A549 (cell line): ENCODE measurements around the gene KRTAP12-1.

Experiments used
- POLR2AphosphoS2 ChIP-seq: conservative IDR thresholded peaks from 2 replicates; pipeline ENCODE4 v1.6.1; 2012; ENCODE audit warnings: low read length, improper control_type of control experiment, inconsistent platforms
- TF ChIP-seq, protein P1 (sequence below): fragments of >200 bp; sonication (Bioruptor Twin); formaldehyde crosslinking; IDR thresholded peaks from 3 replicates; pipeline ENCODE4 v1.6.1; 2016
- TF ChIP-seq, protein P2 (sequence below): fragments of >200 bp; sonication (Bioruptor Twin); formaldehyde crosslinking; IDR thresholded peaks from 3 replicates; pipeline ENCODE4 v1.5.1; 2016

DNA sequence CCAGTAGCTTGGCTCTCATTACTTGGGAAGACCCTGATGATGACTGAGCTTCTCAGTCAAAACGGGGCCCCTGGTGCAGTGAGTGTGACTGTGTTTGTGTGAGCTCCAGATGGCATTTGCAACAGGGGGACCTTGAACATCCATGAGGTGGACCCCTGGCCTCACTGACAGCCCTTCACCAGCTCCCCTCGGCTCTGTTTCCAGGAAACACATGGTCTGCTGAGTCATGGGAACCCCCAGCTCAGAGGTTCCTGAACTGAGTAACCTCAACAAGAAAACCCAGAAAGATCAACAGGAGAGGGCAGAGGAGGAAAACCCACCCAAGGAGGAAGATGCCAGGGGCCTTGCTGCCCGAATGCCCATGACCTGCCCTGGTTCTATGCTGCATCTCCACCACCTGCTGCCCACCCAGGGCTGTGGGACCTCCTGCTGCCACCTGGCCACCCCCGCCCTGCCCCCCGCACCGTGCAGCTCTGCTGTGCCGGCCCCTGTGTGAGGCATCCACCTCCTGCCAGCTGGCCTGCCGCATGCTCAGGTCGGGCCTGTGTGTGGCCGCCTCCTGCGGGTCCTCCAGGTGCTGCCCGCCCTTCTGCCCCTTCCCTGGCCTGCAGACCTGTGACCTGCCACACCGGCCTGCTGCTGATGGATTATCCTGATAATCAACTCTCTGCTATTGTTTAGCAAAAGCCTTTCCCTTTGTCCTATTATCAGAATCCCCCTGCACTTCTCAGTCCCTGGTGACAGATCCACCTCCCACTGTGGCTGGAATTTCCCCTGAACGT lies 4.2 kb upstream of the KRTAP12-1 start:
- no peak for TF ChIP-seq POLR2AphosphoS2
- TF ChIP-seq, protein P1, sequence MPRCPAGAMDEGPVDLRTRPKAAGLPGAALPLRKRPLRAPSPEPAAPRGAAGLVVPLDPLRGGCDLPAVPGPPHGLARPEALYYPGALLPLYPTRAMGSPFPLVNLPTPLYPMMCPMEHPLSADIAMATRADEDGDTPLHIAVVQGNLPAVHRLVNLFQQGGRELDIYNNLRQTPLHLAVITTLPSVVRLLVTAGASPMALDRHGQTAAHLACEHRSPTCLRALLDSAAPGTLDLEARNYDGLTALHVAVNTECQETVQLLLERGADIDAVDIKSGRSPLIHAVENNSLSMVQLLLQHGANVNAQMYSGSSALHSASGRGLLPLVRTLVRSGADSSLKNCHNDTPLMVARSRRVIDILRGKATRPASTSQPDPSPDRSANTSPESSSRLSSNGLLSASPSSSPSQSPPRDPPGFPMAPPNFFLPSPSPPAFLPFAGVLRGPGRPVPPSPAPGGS = no peak
- TF ChIP-seq, protein P2, sequence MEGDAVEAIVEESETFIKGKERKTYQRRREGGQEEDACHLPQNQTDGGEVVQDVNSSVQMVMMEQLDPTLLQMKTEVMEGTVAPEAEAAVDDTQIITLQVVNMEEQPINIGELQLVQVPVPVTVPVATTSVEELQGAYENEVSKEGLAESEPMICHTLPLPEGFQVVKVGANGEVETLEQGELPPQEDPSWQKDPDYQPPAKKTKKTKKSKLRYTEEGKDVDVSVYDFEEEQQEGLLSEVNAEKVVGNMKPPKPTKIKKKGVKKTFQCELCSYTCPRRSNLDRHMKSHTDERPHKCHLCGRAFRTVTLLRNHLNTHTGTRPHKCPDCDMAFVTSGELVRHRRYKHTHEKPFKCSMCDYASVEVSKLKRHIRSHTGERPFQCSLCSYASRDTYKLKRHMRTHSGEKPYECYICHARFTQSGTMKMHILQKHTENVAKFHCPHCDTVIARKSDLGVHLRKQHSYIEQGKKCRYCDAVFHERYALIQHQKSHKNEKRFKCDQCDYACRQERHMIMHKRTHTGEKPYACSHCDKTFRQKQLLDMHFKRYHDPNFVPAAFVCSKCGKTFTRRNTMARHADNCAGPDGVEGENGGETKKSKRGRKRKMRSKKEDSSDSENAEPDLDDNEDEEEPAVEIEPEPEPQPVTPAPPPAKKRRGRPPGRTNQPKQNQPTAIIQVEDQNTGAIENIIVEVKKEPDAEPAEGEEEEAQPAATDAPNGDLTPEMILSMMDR = no peak
